NCI-H510A treated with DMSO at 0.1 percent for 48 hours (cell line): ENCODE data around the gene PCGF2.
A peak's percentile ranks its signal among the peaks of the same experiment; 100 is the strongest.
"Not testable (repeated sequence)": the region's sequence is repeated elsewhere in the genome, so short reads cannot be mapped to it uniquely, and the experiment has no call there.

Source experiments
- DNase-seq: peaks from one replicate; lab custom pipeline; 2025; lab: John Stamatoyannopoulos, UW

The PCGF2 gene

GRCh38 chr17:38748149-38748891 lies at the start of gene PCGF2:
TSS of gene PCGF2 (minus strand) at chr17:38748336. CDS start at chr17:38740402, 7,934 bp downstream.
- DNase-seq = peak; percentile 85

- DNase-seq = no peak
These were observed 49.7 kb upstream of the PCGF2 start for GRCh38 chr17:38797828-38798227.

GRCh38 chr17:38797158-38797490 lies 49.0 kb upstream of the PCGF2 start:
- DNase-seq = no peak

GRCh38 chr17:38796451-38797157 lies 48.5 kb upstream of the PCGF2 start:
- DNase-seq = no peak

- no peak for DNase-seq
These were observed 46.1 kb upstream of the PCGF2 start for GRCh38 chr17:38794221-38794620.

GRCh38 chr17:38791162-38791561 lies 43.0 kb upstream of the PCGF2 start:
- no peak for DNase-seq

GRCh38 chr17:38790148-38790707 lies 42.1 kb upstream of the PCGF2 start:
- not testable (repeated sequence) for DNase-seq

GRCh38 chr17:38789185-38789584 lies 41.0 kb upstream of the PCGF2 start:
- DNase-seq = no peak

GRCh38 chr17:38787999-38788398 lies 39.9 kb upstream of the PCGF2 start:
- DNase-seq = not testable (repeated sequence)

- DNase-seq = no peak
These were observed 38.2 kb upstream of the PCGF2 start for GRCh38 chr17:38786372-38786771.

- DNase-seq = no peak
These were observed 35.1 kb upstream of the PCGF2 start for GRCh38 chr17:38783227-38783626.

- DNase-seq = no peak
These were observed 32.0 kb upstream of the PCGF2 start for GRCh38 chr17:38779965-38780752.

- no peak for DNase-seq
These were observed 29.6 kb upstream of the PCGF2 start for GRCh38 chr17:38777641-38778250.

- DNase-seq = no peak
These were observed 25.1 kb upstream of the PCGF2 start for GRCh38 chr17:38773258-38773657.

- no peak for DNase-seq
These were observed 20.3 kb upstream of the PCGF2 start for GRCh38 chr17:38768417-38768816.

- no peak for DNase-seq
These were observed 18.2 kb upstream of the PCGF2 start for GRCh38 chr17:38766341-38766740.

GRCh38 chr17:38762231-38762630 lies 14.1 kb upstream of the PCGF2 start:
- no peak for DNase-seq

- DNase-seq = no peak
These were observed 13.5 kb upstream of the PCGF2 start for GRCh38 chr17:38761612-38762011.

GRCh38 chr17:38753071-38753506 lies 5.0 kb upstream of the PCGF2 start:
- DNase-seq = no peak

GRCh38 chr17:38752308-38753070 lies 4.4 kb upstream of the PCGF2 start, which contains the start of gene PSMB3:
TSS of gene PSMB3 (plus strand) at chr17:38752741. CDS start at chr17:38752827, 86 bp downstream.
- peak; percentile 98 for DNase-seq

- DNase-seq = peak; percentile 84
These were observed 3.7 kb upstream of the PCGF2 start for GRCh38 chr17:38751808-38752307.
